GM18861 (cell line): Measurements from ENCODE around the gene SLC25A28.

Experiments used
- ATAC-seq: cut with Tn5 transposase; IDR thresholded peaks from one replicate; pipeline ENCODE4 v1.9.1; 2021; ENCODE audit not compliant: unreplicated experiment

The SLC25A28 gene, protein sequence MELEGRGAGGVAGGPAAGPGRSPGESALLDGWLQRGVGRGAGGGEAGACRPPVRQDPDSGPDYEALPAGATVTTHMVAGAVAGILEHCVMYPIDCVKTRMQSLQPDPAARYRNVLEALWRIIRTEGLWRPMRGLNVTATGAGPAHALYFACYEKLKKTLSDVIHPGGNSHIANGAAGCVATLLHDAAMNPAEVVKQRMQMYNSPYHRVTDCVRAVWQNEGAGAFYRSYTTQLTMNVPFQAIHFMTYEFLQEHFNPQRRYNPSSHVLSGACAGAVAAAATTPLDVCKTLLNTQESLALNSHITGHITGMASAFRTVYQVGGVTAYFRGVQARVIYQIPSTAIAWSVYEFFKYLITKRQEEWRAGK

GRCh38 chr10:99619851-99620710 is at the start of gene SLC25A28:
Gene SLC25A28 (minus strand): TSS chr10:99620439. CDS start chr10:99620335, 104 bp downstream.
- ATAC-seq: no peak

DNA sequence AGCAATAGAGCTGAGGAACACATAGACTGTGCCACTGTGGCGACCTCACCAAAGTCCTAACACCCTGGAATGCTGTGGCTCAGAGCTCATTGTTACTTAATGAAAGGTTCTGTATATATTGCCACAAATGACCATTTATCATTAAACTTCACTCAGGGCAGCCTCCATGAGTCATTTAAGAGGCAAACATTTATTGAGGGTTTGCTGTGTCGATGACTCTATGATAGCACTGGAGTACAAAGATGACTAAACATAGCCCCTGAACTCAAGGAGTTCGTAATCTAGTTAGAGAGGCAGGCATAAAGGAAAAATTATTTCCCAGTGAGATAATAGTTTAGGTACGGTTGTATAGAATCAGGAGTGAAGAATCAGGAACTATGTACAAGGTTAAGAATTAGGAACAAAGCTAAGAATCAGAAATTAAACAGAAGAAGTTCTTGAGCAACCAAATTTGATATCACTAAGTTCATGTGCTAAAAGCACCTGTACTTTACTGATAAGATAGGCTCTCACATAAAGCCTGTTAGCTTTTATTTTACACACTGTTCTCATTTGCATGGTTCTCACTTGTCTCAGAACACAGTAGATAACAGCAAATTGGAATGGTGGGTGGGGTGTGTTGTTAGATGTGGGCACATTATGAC is 47.0 kb upstream of the SLC25A28 start:
- no peak for ATAC-seq

DNA sequence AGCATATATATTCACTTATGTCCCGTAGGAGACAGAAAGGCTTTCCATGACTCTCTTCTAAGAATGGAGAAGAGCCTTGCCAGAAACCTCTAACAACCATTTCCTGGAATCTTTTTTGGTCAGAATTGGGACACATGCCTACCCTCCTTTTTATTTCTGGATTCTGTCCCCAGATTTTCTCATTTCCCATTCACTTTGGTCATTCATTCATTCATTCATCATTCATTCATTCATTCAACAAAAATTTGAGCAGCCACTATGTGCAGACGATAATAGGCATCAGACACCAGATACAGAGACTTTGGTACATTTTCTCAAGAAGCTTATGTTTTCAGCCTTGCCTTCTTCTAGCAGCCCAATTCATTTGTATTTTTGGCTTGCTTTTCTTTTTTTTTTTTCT is 45.1 kb upstream of the SLC25A28 start:
- ATAC-seq: no peak

DNA sequence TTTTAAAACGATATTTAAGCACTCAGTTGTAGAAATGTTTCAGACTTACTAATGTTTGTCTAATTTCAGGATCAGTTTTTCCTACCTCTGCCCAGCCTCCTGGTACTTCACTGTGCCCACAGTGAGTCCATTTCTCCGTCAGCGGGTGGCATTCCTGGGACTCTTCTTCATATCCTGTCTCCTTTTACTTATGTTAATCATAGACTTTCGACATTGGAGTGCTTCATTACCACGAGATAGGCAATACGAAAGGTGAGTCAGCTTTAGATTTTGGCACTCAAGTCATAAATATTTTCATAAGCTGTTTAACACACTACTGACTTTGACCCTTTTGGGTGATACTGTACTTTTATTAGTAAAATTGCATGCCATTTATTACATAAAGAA is 41.1 kb upstream of the SLC25A28 start:
- ATAC-seq: no peak

DNA sequence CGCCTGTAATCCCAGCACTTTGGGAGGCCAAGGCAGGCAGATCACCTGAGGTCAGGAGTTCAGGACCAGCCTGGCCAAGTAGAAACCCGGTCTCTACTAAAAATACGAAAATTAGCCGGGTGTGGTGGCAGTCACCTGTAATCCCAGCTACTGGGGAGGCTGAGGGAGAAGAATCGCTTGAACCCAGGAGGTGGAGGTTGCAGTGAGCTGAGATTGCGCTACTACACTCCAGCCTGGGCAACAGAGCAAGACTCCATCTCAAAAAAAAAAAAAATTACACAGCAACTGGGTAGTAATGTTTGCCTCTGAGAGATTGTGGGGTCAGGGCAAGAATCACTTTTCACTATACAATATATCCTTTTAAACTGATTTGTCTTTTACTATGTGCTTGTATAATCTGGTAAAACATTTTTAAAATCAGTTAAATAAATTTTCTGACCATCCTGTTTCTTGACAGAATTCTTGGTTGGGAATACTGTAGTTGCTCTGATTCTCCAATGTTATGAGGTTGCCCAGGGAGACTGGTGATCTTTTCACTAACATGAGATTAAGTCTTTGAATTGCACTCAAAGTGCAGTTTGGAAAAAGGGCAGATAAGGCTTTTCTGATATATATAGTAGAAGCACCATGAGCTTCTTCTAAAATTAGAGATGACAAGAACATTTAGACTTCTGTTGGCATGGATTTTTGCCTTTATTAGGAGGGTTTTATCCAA is 40.6 kb upstream of the SLC25A28 start:
- ATAC-seq: no peak

DNA sequence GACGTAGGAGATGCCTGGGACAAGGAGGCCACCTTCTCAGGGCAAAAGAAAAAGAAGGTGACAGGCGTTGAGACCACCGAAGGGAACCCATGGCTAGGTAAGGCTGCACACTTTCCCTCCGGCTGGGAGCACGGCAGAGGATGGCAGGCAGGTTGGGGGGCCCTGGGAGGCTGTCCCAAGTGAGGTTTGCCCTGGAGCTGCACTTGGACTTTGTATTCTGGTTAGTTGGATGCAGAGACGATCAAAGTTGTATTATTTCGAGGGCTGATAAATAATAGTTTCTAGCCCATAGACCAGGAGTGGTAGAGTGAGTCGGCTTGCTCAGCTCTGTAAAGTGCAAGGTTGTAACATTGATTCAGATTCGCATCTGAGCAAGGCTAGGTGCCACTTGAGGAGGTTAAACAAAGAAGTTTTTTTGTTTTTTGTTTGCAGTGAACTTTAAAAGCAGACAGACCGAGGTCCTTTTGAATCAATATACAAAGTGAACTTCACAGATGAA is 39.7 kb upstream of the SLC25A28 start:
- no peak for ATAC-seq

- ATAC-seq: peak; percentile 98
Observed at GRCh38 chr10:99659031-99659867, 39.0 kb upstream of the SLC25A28 start, which contains the start of gene ENTPD7. Gene ENTPD7 (plus strand): TSS chr10:99659509. CDS start chr10:99659957, 448 bp downstream.

GRCh38 chr10:99658622-99659030 is 38.4 kb upstream of the SLC25A28 start:
- no peak for ATAC-seq

- no peak for ATAC-seq
Observed at GRCh38 chr10:99656199-99657064, 36.2 kb upstream of the SLC25A28 start.

- ATAC-seq: no peak
Observed at GRCh38 chr10:99654390-99655175, 34.3 kb upstream of the SLC25A28 start.

DNA sequence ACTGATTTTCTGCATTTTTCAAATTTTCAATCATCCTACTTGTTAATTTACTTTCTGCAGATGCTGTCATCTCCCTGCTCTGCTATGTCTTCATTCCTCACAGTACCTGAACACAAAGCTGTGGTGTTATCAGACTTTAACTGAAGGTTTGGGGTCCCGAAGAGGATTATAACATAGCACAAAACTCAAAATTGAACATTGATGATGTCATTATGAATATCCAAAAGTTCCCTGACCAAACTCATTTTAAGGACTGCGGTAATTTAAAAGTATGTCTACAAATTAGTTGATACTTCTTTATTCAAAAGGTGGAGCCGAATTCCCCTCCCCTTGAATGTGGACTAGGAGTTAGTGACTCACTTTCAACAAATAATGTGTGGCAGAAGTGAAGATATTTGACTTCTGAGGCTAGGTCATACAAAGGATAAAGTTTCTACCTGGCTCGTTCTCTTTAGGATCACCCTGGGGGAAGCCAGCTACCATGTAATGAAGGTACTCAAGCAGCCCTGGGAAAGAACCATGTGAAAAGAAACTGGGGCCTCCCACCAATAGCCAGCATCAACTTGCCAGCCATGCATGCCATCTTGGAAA is 32.7 kb upstream of the SLC25A28 start:
- ATAC-seq: no peak

GRCh38 chr10:99648717-99649116 is 28.5 kb upstream of the SLC25A28 start:
- ATAC-seq: no peak

DNA sequence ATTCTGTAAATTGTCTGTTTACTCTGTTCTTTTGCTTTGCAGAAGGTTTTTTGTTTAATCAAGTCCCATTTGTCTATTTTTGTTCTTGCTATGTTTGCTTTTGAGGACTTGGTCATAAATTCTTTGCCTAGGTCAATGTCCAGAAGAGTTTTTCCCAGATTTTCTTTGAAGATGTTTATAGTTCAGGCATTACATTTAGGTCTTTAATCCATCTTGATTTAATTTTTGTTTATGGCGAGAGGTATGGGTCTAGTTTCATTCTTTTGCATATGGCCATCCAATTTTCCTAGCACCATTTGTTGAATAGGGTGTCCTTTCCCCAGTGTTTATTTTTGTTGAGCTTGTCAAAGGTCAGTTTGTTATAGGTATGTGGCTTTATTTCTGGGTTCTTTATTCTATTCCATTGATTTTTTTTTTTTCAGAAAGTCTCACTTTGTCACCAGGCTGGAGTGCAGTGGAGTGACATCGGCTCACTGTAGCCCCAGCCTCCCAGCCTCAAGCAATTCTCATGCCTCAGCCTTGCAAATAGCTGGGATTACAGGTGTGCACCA is 27.4 kb upstream of the SLC25A28 start:
- ATAC-seq: no peak

DNA sequence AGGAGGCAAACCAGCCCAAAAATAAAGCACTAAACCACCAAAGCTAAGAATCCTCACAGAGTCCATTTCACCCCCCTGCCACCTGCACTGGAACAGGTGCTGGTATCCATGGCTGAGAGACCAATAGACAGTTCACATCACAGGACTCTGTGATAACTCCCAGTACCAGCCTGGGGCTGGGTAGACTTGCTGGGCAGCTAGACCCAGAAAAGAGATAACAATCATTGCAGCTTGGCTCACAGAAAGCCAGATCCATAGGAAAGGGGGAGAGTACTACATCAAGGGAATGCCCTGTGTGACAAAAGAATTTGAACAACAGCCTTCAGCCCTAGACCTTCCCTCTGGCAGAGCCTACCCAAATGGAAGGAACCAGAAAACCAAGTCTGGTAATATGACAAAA is 13.6 kb upstream of the SLC25A28 start:
- no peak for ATAC-seq

GRCh38 chr10:99631496-99631895 is 11.3 kb upstream of the SLC25A28 start:
- ATAC-seq: no peak

DNA sequence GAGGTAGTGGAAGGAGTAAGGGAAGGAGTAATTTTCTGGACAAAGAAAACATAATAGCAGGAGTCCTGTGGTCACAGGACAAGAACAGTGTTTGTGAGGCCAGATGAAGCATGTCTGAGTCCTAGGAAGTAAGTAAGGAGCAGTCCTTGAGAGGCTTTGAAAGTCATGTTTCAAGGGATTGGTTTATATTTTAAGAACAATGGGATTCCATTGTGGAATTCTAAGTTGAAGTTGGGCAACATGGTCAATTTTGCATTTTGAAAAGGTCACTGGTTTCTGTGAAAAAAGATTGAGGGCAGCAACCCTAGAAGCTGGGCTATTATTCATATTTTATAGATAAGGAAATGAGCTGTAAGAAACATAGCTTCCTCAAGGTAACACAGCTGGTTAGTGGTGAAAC is 10.8 kb upstream of the SLC25A28 start:
- ATAC-seq: no peak

DNA sequence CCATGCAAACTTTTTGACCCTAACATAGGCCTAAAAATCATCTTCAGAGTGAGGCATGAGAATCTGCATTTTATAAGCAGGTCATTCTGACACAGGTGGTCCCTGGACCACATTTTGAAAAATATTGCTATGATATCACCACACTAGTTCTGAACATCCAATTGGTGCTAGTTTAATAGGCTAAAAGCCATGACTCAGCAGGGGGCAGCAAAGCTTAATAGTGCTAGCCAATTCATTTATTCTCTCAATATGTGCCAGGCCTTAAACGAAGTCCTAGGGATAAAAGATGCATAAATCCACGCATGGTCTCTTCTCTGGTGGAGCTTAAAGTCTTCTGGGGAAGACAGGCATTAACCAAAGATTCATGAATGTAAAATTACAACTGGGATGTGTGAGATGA is 10.2 kb upstream of the SLC25A28 start:
- ATAC-seq: no peak

DNA sequence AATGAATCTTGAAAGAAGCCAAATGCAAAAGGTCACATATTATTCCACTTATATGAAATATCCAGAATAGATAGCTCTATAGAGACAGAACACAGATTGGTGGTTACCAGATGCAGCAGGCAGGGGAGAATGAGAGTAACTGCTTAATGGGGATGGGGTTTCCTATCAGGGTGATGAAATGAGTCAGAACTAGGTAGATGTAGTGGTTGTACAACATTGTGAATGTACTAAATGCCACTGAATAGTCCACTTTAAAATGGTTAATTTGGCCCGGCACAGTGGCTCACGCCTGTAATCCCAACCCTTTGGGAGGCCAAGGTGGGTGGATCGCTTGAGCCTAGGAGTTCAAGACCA is 9.4 kb upstream of the SLC25A28 start:
- ATAC-seq: no peak
